Suprapubic skin (tissue), 4 donors: Measurements from ENCODE around the gene CDK5RAP2.

Source experiments
- CTCF ChIP-seq, 2 donors: fragments of 200-600 bp in 1 of 2; fragments of 450-650 bp in 1 of 2; sonication (generic) in 1 of 2; IDR thresholded peaks; one replicate each; pipeline ENCODE4 v1.5.1; 2016 to 2019; ENCODE audit warnings: antibody characterized with exemption in 2 of 2, mild to moderate bottlenecking in 1 of 2, moderate library complexity in 1 of 2
- EP300 ChIP-seq: sonication (generic); formaldehyde crosslinking; IDR thresholded peaks from one replicate; pipeline ENCODE4 v1.6.1; 2017; ENCODE audit warnings: antibody characterized with exemption
- POLR2A ChIP-seq, 2 donors: fragments of 450-650 bp; IDR thresholded peaks; one replicate each; pipeline ENCODE4 v1.6.1; 2017; ENCODE audit warnings: antibody characterized with exemption in 2 of 2, mild to moderate bottlenecking in 2 of 2, moderate library complexity in 2 of 2
- POLR2AphosphoS5 ChIP-seq, 3 donors: sonication (generic); formaldehyde crosslinking; IDR thresholded peaks; one replicate each; pipeline ENCODE4 v1.6.1; 2017; ENCODE audit warnings: antibody characterized with exemption in 3 of 3

- TF ChIP-seq CTCF (IDR thresholded peaks at IDR 0.05) (no peak), POLR2A (IDR thresholded peaks at IDR 0.05) (no peak), POLR2AphosphoS5 (IDR thresholded peaks at IDR 0.05) (no peak), EP300 (no peak)
These were observed 53.4 kb downstream of the CDK5RAP2 start for GRCh38 chr9:120526534-120526933.
